DND-41 (cell line): ENCODE data around the gene CCAR1.
"Not testable (repeated sequence)": the region's sequence is repeated elsewhere in the genome, so short reads cannot be mapped to it uniquely, and the experiment has no call there.

Source experiments
- ATAC-seq: fragments of 200-7000 bp; cut with Tn5 transposase; 3 replicates; pipeline ENCODE4 v1.9.1; 2021; ENCODE audit warnings: low read depth; ENCODE audit not compliant: insufficient read depth
- DNase-seq: peaks from one replicate; pipeline ENCODE4 v3.0.0-alpha.2; 2020
- H2AFZ ChIP-seq: 2 replicates; pipeline ENCODE4 v1.6.0; 2012; ENCODE audit warnings: low read depth, low read length
- H3K27ac ChIP-seq: 2 replicates; pipeline ENCODE4 v1.5.1; 2012; ENCODE audit warnings: low read length, inconsistent platforms
- H3K27me3 ChIP-seq: fragments of 200-600 bp; sonication (generic); 2 replicates; pipeline ENCODE4 v1.6.0; 2012; ENCODE audit warnings: low read length, mild to moderate bottlenecking, inconsistent platforms; ENCODE audit not compliant: insufficient read depth, poor library complexity
- H3K36me3 ChIP-seq: 2 replicates; pipeline ENCODE4 v1.5.1; 2012; ENCODE audit warnings: low read length, inconsistent platforms; ENCODE audit not compliant: insufficient read depth
- H3K4me1 ChIP-seq: 2 replicates; pipeline ENCODE4 v1.5.1; 2012; ENCODE audit warnings: mild to moderate bottlenecking, low read length; ENCODE audit not compliant: insufficient read depth
- H3K4me2 ChIP-seq: 2 replicates; pipeline ENCODE4 v1.6.0; 2012; ENCODE audit warnings: mild to moderate bottlenecking, moderate library complexity, low read length, inconsistent platforms; ENCODE audit not compliant: insufficient read depth
- H3K4me3 ChIP-seq, 2 experiments: fragments of 200-600 bp in 1 of 2; shearing (Covaris generic) in 1 of 2; 2 replicates each; pipeline ENCODE4 v1.5.1; 2012 to 2016; ENCODE audit warnings: inconsistent platforms in 2 of 2, low read length in 2 of 2, mild to moderate bottlenecking in 2 of 2, low read depth in 1 of 2, moderate library complexity in 1 of 2
- H3K79me2 ChIP-seq: 2 replicates; pipeline ENCODE4 v1.6.0; 2012; ENCODE audit warnings: low read length, inconsistent platforms; ENCODE audit not compliant: insufficient read depth
- H3K9ac ChIP-seq: 2 replicates; pipeline ENCODE4 v1.6.0; 2012; ENCODE audit warnings: low read depth, mild to moderate bottlenecking, inconsistent platforms, low read length, moderate library complexity
- H3K9me3 ChIP-seq: 2 replicates; pipeline ENCODE4 v1.5.1; 2012; ENCODE audit warnings: low read length, moderate library complexity, mild to moderate bottlenecking, inconsistent platforms; ENCODE audit not compliant: insufficient read depth, severe bottlenecking
- H4K20me1 ChIP-seq: 2 replicates; pipeline ENCODE4 v1.6.0; 2012; ENCODE audit warnings: low read length; ENCODE audit not compliant: insufficient read depth
- EZH2 ChIP-seq: IDR thresholded peaks from 3 replicates; pipeline ENCODE4 v1.6.1; 2012; ENCODE audit warnings: borderline replicate concordance, low read depth, mild to moderate bottlenecking, moderate library complexity, low read length, inconsistent platforms; ENCODE audit not compliant: severe bottlenecking
- TF ChIP-seq, protein P1 (sequence below): IDR thresholded peaks from 2 replicates; pipeline ENCODE4 v1.5.1; 2012; ENCODE audit warnings: borderline replicate concordance, low read length, moderate library complexity, mild to moderate bottlenecking; ENCODE audit not compliant: poor library complexity, severe bottlenecking; ENCODE audit errors: extremely low read depth

Gene CCAR1

DNA sequence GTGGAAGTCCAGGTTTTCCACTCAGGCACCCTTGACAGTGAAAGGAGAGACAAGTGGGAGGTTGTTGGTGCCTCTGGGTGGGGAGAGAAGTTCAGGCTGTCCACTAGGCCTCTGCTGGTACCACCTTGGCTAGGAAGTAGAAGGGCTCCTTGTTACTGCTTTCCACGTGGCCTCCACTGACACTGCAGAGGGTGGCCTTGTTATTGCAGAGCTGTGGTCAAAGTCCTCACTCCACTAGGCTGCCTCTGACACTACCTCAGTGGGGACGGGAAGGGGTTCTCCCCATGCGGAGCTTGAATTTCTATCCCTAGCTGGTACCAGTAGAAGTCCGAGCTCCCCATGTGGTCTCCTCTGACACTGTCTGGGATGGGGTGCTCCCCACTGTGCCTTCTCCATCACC lies 91.4 kb downstream of the CCAR1 start:
- Histone ChIP-seq H3K36me3 (no peaks in the 10 kb centered on the region), H3K79me2 (no peaks in the 10 kb centered on the region), H4K20me1 (no peaks in the 10 kb centered on the region), H3K4me2 (no peak overlapping the region), H3K27me3 (no peaks in the 10 kb centered on the region), H3K4me1 (no peaks in the 10 kb centered on the region), H3K4me3 (no peak overlapping the region), H3K9ac (no peak overlapping the region), H3K9me3 (no peaks in the 10 kb centered on the region), H2AFZ (0 out of 2 replicates have a peak overlapping the region, but pooled peaks have one; percentile 7), H3K27ac (no peak overlapping the region)
- no peak for DNase-seq
- TF ChIP-seq EZH2, result no peak
- TF ChIP-seq, protein P1, sequence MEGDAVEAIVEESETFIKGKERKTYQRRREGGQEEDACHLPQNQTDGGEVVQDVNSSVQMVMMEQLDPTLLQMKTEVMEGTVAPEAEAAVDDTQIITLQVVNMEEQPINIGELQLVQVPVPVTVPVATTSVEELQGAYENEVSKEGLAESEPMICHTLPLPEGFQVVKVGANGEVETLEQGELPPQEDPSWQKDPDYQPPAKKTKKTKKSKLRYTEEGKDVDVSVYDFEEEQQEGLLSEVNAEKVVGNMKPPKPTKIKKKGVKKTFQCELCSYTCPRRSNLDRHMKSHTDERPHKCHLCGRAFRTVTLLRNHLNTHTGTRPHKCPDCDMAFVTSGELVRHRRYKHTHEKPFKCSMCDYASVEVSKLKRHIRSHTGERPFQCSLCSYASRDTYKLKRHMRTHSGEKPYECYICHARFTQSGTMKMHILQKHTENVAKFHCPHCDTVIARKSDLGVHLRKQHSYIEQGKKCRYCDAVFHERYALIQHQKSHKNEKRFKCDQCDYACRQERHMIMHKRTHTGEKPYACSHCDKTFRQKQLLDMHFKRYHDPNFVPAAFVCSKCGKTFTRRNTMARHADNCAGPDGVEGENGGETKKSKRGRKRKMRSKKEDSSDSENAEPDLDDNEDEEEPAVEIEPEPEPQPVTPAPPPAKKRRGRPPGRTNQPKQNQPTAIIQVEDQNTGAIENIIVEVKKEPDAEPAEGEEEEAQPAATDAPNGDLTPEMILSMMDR, result no peak
- ATAC-seq, result no peak

DNA sequence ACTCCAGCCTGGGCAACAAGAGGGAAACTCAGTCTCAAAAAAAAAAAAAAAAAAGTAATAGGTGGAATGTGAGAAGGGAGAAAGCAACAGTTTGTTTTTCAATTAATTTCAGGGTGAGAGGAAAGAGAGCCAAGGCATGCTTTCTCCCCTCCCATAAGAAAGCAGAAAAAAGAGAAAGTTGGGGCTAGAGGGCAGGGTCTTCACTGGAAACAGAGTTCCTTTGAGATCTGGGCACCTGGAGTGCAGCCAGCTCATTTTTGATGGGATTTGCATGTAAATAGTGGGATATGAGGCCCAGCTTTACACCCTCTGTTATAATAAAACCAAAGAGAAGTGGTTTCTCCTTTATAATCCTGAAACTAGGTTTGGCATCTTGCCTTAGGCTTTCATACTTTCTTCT lies 92.5 kb downstream of the CCAR1 start:
- Histone ChIP-seq H3K36me3 (no peaks in the 10 kb centered on the region), H4K20me1 (no peaks in the 10 kb centered on the region), H3K4me2 (no peak overlapping the region), H3K4me1 (no peaks in the 10 kb centered on the region), H3K4me3 (no peak overlapping the region), H2AFZ (no peak overlapping the region), H3K9ac (no peak overlapping the region), H3K27ac (no peak overlapping the region), H3K27me3 (no peaks in the 10 kb centered on the region), H3K9me3 (no peaks in the 10 kb centered on the region), H3K79me2 (no peaks in the 10 kb centered on the region)
- DNase-seq (no peak), ATAC-seq (no peak)
- TF ChIP-seq, protein P1, result no peak
- TF ChIP-seq EZH2, result no peak

DNA sequence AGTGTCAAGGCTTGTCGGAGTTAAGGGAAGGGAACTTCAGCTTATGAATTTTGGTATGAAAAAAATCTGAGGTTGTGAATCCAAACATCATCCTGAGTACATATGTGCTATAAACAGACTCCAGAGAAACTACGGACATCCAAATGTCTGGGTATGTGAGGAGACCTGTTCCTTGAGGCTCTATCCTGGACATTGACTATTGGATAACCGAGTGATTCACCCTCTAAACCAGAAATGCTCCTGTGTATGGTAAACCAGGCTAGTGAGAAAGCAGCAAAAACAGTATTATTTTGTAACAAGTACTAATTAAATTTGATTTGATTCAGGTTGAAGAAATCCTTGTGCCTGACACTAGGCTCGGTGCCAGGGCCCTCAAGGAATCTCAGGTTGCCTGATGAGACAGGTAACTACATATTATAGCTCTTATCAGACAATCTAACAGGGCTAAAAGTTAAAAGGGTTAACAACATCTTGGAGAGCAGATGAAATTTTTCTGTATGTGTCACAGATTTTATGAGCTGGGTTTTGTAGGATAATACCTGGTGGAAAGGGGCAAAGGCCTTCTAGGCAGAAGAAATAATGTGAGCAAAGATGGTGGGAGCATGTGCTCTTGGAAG lies 95.9 kb downstream of the CCAR1 start:
- Histone ChIP-seq H3K36me3 (no peaks in the 10 kb centered on the region), H3K9me3 (no peaks in the 10 kb centered on the region), H4K20me1 (no peaks in the 10 kb centered on the region), H3K9ac (no peak overlapping the region), H3K27me3 (no peaks in the 10 kb centered on the region), H3K4me2 (no peak overlapping the region), H2AFZ (peak overlapping the region; percentile 38; the same call in 1 of the 2 replicates), H3K79me2 (no peaks in the 10 kb centered on the region), H3K4me1 (no peaks in the 10 kb centered on the region), H3K4me3 (no peak overlapping the region), H3K27ac (no peak overlapping the region)
- DNase-seq (no peak), ATAC-seq (no peak)
- TF ChIP-seq EZH2, result no peak
- TF ChIP-seq, protein P1, result no peak

DNA sequence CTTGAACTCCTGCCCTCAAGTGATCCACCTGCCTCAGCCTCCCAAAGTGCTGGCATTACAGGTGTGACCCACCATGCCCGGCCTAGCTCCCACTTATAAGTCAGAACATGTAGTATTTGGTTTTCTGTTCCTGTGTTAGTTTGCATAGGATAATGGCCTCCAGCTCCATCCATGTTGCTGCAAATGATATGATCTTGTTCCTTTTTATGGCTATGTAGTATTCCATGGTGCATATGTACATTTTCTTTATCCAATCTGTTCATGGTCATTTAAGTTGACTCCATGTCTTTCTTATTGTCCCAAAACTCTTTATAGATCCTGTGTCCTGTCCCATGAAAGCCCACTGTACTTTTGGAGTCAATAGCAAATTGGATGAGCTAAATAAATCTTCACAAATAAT lies 99.3 kb downstream of the CCAR1 start:
- not testable (repeated sequence) for H3K79me2 ChIP-seq, H3K4me3 ChIP-seq, H4K20me1 ChIP-seq, H3K4me2 ChIP-seq, H3K36me3 ChIP-seq, DNase-seq, H3K9ac ChIP-seq, ATAC-seq, H3K4me1 ChIP-seq, H3K9me3 ChIP-seq, H2AFZ ChIP-seq, H3K27me3 ChIP-seq, H3K27ac ChIP-seq

DNA sequence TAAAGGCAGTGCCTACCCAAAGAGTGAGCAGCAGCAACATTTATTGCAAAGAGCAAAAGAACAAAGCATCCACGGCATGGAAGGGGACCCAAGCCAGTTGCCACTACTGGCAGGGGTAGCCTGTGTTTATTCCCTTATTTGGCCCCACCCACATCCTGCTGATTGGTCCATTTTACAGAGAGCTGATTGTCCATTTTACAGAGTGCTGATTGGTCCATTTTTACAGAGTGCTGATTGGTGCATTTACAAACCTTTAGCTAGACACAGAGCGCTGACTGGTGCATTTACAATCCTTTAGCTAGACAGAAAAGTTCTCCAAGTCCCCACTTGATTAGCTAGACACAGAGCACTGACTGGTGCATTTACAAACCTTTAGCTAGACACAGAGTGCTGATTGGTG lies 101.6 kb downstream of the CCAR1 start:
- not testable (repeated sequence) for H3K27me3 ChIP-seq, H3K9ac ChIP-seq, H3K36me3 ChIP-seq, H4K20me1 ChIP-seq, H3K27ac ChIP-seq, DNase-seq, ATAC-seq, H3K4me3 ChIP-seq, H3K9me3 ChIP-seq, H3K79me2 ChIP-seq, H2AFZ ChIP-seq, H3K4me2 ChIP-seq
- peaks cover 15% of the 10 kb centered on the region for H3K4me1 ChIP-seq
